CD14-positive monocyte (primary cell): ENCODE data around the gene LCOR. TPM values are rescaled to one million over a fixed set of nuclear protein-coding genes. Genes with fewer than 3 reads are reported as not detected.

Experiments used
- DNase-seq, 3 donors: peaks; one replicate each; pipeline ENCODE4 v3.0.0-alpha.2; 2011 to 2022
- H2AFZ ChIP-seq: 2 replicates; pipeline ENCODE4 v1.6.0; 2012; ENCODE audit warnings: mild to moderate bottlenecking, low read depth, low read length, inconsistent platforms; ENCODE audit not compliant: insufficient read depth, poor library complexity, severe bottlenecking
- H3K27ac ChIP-seq, 2 donors: 1 replicate in 1 of 2; 2 replicates in 1 of 2; pipeline ENCODE4 v1.5.1; 2012 to 2013; ENCODE audit warnings: low read length in 2 of 2, control low read depth in 1 of 2, inconsistent platforms in 1 of 2, low read depth in 1 of 2, mild to moderate bottlenecking in 1 of 2
- H3K27me3 ChIP-seq, 2 donors: one replicate each; pipeline versions ENCODE4 v1.6.0 to v1.6.1; 2011 to 2013; ENCODE audit warnings: low read length in 2 of 2; ENCODE audit not compliant: control insufficient read depth in 2 of 2, insufficient read depth in 2 of 2
- H3K36me3 ChIP-seq, 2 donors: replicated peaks in 1 of 2; 1 replicate in 1 of 2; 2 replicates in 1 of 2; pipeline versions ENCODE4 v1.5.1 to v1.6.1; 2012 to 2013; ENCODE audit warnings: low read length in 2 of 2, control low read depth in 1 of 2, inconsistent platforms in 1 of 2, mild to moderate bottlenecking in 1 of 2; ENCODE audit not compliant: insufficient read depth in 2 of 2, control insufficient read depth in 1 of 2
- H3K4me1 ChIP-seq, 2 donors: 1 replicate in 1 of 2; 2 replicates in 1 of 2; pipeline versions ENCODE4 v1.5.1 to v1.6.1; 2012 to 2013; ENCODE audit warnings: low read length in 2 of 2, control low read depth in 1 of 2, inconsistent platforms in 1 of 2, mild to moderate bottlenecking in 1 of 2, moderate library complexity in 1 of 2; ENCODE audit not compliant: insufficient read depth in 2 of 2, control insufficient read depth in 1 of 2
- H3K4me2 ChIP-seq: replicated peaks from 2 replicates; pipeline ENCODE3; 2012; ENCODE audit warnings: low read length, moderate library complexity, mild to moderate bottlenecking; ENCODE audit not compliant: poor library complexity, severe bottlenecking; ENCODE audit errors: extremely low read depth
- H3K4me3 ChIP-seq, 3 experiments: fragments of 200-600 bp in 1 of 3; sonication (generic) in 1 of 3; replicated peaks in 1 of 3; 1 replicate in 2 of 3; 2 replicates in 1 of 3; pipeline ENCODE4 v1.5.1; 2011 to 2013; ENCODE audit warnings: low read length in 3 of 3, mild to moderate bottlenecking in 3 of 3, control low read depth in 2 of 3, low read depth in 2 of 3, inconsistent platforms in 1 of 3, moderate library complexity in 1 of 3
- H3K79me2 ChIP-seq: 2 replicates; pipeline ENCODE4 v1.6.0; 2012; ENCODE audit warnings: mild to moderate bottlenecking, control low read depth, inconsistent platforms, low read length, moderate library complexity; ENCODE audit not compliant: insufficient read depth
- H3K9ac ChIP-seq: 2 replicates; pipeline ENCODE4 v1.6.0; 2017; ENCODE audit warnings: low read length, mild to moderate bottlenecking; ENCODE audit not compliant: insufficient read depth, poor library complexity, severe bottlenecking
- H3K9me3 ChIP-seq, 2 donors: replicated peaks in 1 of 2; 1 replicate in 1 of 2; 2 replicates in 1 of 2; pipeline versions ENCODE4 v1.5.1 to v1.6.1; 2012 to 2013; ENCODE audit warnings: low read length in 2 of 2, control low read depth in 1 of 2; ENCODE audit not compliant: control insufficient read depth in 1 of 2, insufficient read depth in 1 of 2
- H4K20me1 ChIP-seq: 2 replicates; pipeline ENCODE4 v1.6.0; 2012; ENCODE audit warnings: mild to moderate bottlenecking, low read length, control low read depth, moderate library complexity; ENCODE audit not compliant: insufficient read depth
- H3K27ac Mint-ChIP-seq, 7 donors: one replicate each; pipeline ENCODE4 v1.8.0; 2020; ENCODE audit warnings: mild to moderate bottlenecking in 7 of 7, mixed read lengths in 7 of 7, moderate library complexity in 6 of 7, inconsistent platforms in 2 of 7
- H3K27me3 Mint-ChIP-seq, 3 donors: one replicate each; pipeline ENCODE4 v1.8.0; 2021 to 2022; ENCODE audit warnings: low read depth in 3 of 3, mild to moderate bottlenecking in 3 of 3, mixed read lengths in 3 of 3, moderate library complexity in 3 of 3, inconsistent platforms in 1 of 3
- H3K36me3 Mint-ChIP-seq, 2 donors: one replicate each; pipeline ENCODE4 v1.8.0; 2020; ENCODE audit warnings: mixed read lengths in 2 of 2, inconsistent platforms in 1 of 2, mild to moderate bottlenecking in 1 of 2
- H3K4me1 Mint-ChIP-seq: one replicate; pipeline ENCODE4 v1.8.0; 2020; ENCODE audit warnings: mild to moderate bottlenecking, mixed read lengths
- H3K4me3 Mint-ChIP-seq, 2 donors: one replicate each; pipeline ENCODE4 v1.8.0; 2020; ENCODE audit warnings: mild to moderate bottlenecking in 2 of 2, mixed read lengths in 2 of 2, moderate library complexity in 1 of 2
- H3K9me3 Mint-ChIP-seq, 7 donors: one replicate each; pipeline ENCODE4 v1.8.0; 2020 to 2022; ENCODE audit warnings: mixed read lengths in 7 of 7, mild to moderate bottlenecking in 6 of 7, moderate library complexity in 6 of 7, inconsistent platforms in 2 of 7
- CTCF ChIP-seq: fragments of 200-600 bp; IDR thresholded peaks from one replicate; pipeline ENCODE4 v1.8.0; 2022; ENCODE audit warnings: antibody characterized with exemption, mild to moderate bottlenecking
- WGBS: methylation state at CpG from one replicate; pipeline ENCODE4 v1.1.5; 2013; ENCODE audit warnings: missing lambda C conversion rate; ENCODE audit not compliant: insufficient coverage; 5-methylcytosine and 5-hydroxymethylcytosine counted together
- intact Hi-C, 2 donors: fragments of 100-400 bp; cut with micrococcal nuclease; formaldehyde crosslinking; loops; one replicate each; pipeline versions ENCODE4 v1.15.0 to v1.15.1; 2023
- polyA plus RNA-seq, 3 donors: library from polyadenylated mRNA; depleted of rRNA in 1 of 3; unstranded in 2 of 3; stranded (reverse) in 1 of 3; fragments of 300-500 nt in 2 of 3; fragments of >200 nt in 1 of 3; fragmentation: Illumina TruSeq in 2 of 3; gene quantifications; 1 replicate in 2 of 3; 2 replicates in 1 of 3; pipeline ENCODE4 v1.2.3, GENCODE V29; 2012 to 2021

Gene LCOR
- polyA plus RNA-seq, 3 donors: 5.7 to 11.8 (median 10.0) TPM

GRCh38 chr10:97028126-97028831, 196.2 kb downstream of the LCOR start:
- Mint-ChIP-seq H3K4me3 (no peak overlapping the region), H3K27ac (no peak overlapping the region), H3K36me3 (no peaks in the 10 kb centered on the region), H3K9me3 (no peaks in the 10 kb centered on the region), H3K4me1 (peaks cover 7% of the 10 kb centered on the region), H3K27me3 (peaks cover 2 to 4% (median 2%) of the 10 kb centered on the region in 3 donors)
- H3K36me3 ChIP-seq: no peaks in the 10 kb centered on the region
- H3K79me2 ChIP-seq: no peaks in the 10 kb centered on the region
- H3K9ac ChIP-seq: no peak overlapping the region
- H3K4me1 ChIP-seq: no peaks in the 10 kb centered on the region
- H3K9me3 ChIP-seq: no peaks in the 10 kb centered on the region
- H3K4me3 ChIP-seq: no peak overlapping the region
- 95% methylated on average over 1 of the region's 2 CpGs for WGBS
- no peak overlapping the region for H3K4me2 ChIP-seq
- H4K20me1 ChIP-seq: no peaks in the 10 kb centered on the region
- no peak for DNase-seq
- H3K27me3 ChIP-seq: no peaks in the 10 kb centered on the region
- H2AFZ ChIP-seq: no peak overlapping the region
- intact Hi-C loops: no loop called here
- no peak for TF ChIP-seq CTCF
- H3K27ac ChIP-seq: no peak overlapping the region

GRCh38 chr10:97028832-97029178, 196.7 kb downstream of the LCOR start:
- Mint-ChIP-seq H3K4me1 (peaks cover 5% of the 10 kb centered on the region), H3K27me3 (peaks cover 2 to 4% (median 2%) of the 10 kb centered on the region in 3 donors), H3K36me3 (no peaks in the 10 kb centered on the region), H3K4me3 (no peak overlapping the region), H3K9me3 (no peaks in the 10 kb centered on the region), H3K27ac (no peak overlapping the region)
- H3K36me3 ChIP-seq: no peaks in the 10 kb centered on the region
- no peak overlapping the region for H2AFZ ChIP-seq
- intact Hi-C loops: no loop called here
- DNase-seq: no peak
- no peak overlapping the region for H3K4me2 ChIP-seq
- no peaks in the 10 kb centered on the region for H3K27me3 ChIP-seq
- no peak overlapping the region for H3K4me3 ChIP-seq
- no peaks in the 10 kb centered on the region for H4K20me1 ChIP-seq
- WGBS: no CpG with 5 or more reads among the region's 3 CpGs
- no peak overlapping the region for H3K9ac ChIP-seq
- H3K9me3 ChIP-seq: no peaks in the 10 kb centered on the region
- H3K79me2 ChIP-seq: no peaks in the 10 kb centered on the region
- no peaks in the 10 kb centered on the region for H3K4me1 ChIP-seq
- TF ChIP-seq CTCF: no peak
- H3K27ac ChIP-seq: no peak overlapping the region
